ENCODE results near the gene FAM131B.

FAM131B gene

DNA sequence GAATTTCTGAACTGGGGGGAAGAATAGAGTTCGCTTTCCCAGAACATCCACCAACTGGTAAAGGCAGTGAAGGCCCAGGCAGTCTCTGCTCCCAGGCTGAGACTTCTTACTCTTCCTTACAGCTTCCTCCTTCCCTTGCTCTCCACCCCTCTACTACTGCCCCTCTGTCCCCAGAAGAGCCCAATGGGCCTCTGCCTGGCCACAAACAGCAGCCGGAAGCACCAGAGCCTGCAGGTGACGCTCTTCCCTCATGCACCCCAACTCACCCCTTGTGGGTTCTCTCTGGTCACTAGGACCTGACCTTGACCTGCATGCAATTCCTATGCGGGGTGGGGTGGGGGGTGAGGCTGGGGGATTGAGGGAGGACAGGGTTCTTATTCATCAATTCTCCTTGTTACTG is 16.5 kb downstream of the FAM131B start:
- H3K4me3 Mint-ChIP-seq, result no peak overlapping the region
- H3K9me3 Mint-ChIP-seq, result no peaks in the 10 kb centered on the region
- H3K27ac Mint-ChIP-seq, result no peak overlapping the region
- H3K36me3 Mint-ChIP-seq, result no peaks in the 10 kb centered on the region
- ATAC-seq (replicated peaks) (no peak), DNase-seq (no peak)
- peaks cover 37 to 41% of the 10 kb centered on the region in 2 donors for H3K27me3 Mint-ChIP-seq
- H3K4me1 Mint-ChIP-seq, result peaks cover 6 to 9% of the 10 kb centered on the region in 2 donors

DNA sequence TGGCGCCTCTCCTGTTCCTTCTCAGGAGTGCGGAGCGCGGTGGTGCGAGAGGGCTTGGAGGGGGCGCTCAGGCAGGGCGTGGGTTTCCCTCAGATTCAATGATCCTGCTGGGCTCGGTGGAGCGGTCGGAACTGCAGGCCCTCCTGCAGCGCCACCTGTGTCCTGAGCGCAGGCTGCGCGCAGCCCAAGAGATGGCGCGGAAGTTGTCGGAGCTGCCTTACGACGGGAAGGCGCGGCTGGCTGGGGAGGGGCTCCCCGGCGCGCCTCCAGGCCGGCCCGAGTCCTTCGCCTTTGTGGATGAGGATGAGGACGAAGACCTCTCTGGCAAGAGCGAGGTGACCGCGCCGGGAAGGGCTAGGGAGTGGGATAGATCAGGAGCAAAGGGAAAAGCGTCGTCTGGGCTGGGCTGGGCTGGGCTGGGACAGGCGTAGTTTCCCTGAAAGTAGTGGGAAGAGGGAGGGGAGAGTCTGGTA is 17.0 kb downstream of the FAM131B start:
- H3K36me3 Mint-ChIP-seq, result no peaks in the 10 kb centered on the region
- H3K4me3 Mint-ChIP-seq, result peak overlapping the region; percentile 64 to 72
- H3K4me1 Mint-ChIP-seq, result peaks cover 6 to 9% of the 10 kb centered on the region in 2 donors
- H3K9me3 Mint-ChIP-seq, result no peaks in the 10 kb centered on the region
- H3K27ac Mint-ChIP-seq, result peak overlapping the region; percentile 20
- DNase-seq (no peak), ATAC-seq (replicated peaks) (peak; percentile 94 to 95)
- peaks cover 37 to 43% of the 10 kb centered on the region in 2 donors for H3K27me3 Mint-ChIP-seq

DNA sequence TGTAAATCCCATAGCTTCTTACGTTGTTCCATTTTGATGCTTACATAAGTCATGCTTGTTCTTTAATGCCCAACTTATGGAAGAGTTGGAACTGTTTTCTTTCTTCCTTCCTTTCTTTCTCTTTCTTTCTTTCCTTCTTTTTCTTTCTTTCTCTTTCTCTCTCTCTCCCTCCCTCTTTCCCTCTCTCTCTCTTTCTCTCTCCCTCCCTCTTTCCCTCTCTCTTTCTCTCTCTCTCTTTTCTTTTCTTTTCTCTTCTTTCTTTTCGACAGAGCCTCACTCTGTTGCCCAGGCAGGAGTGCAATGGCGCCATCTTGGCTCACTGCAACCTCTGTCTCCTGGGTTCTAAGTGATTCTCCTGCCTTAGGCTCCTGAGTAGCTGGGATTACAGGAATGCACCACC is 18.9 kb downstream of the FAM131B start:
- Mint-ChIP-seq H3K4me3 (no peak overlapping the region), H3K36me3 (no peaks in the 10 kb centered on the region), H3K27ac (no peak overlapping the region), H3K4me1 (peaks cover 6 to 9% of the 10 kb centered on the region in 2 donors), H3K9me3 (no peaks in the 10 kb centered on the region), H3K27me3 (peaks cover 31 to 58% of the 10 kb centered on the region in 2 donors)
- ATAC-seq (replicated peaks) (no peak), DNase-seq (no peak)

DNA sequence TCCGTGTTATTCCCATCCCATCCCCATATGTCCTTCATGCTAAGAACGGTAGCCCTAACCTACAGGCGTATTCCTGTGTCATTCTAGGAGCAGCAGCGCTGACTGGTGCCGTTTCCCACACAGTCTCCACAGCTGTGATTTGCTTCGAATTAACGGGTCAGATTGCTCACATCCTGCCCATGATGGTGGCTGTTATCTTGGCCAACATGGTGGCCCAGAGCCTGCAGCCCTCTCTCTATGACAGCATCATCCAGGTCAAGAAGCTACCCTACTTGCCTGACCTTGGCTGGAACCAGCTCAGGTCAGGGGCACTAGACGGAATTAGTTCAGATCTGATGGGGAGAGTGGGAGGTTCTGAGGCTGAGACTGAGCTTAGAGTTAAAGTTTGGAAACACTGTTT is 20.7 kb downstream of the FAM131B start:
- DNase-seq, result no peak
- Mint-ChIP-seq H3K4me1 (peaks cover 6 to 9% of the 10 kb centered on the region in 2 donors), H3K9me3 (no peaks in the 10 kb centered on the region), H3K36me3 (no peaks in the 10 kb centered on the region), H3K27ac (no peak overlapping the region), H3K4me3 (no peak overlapping the region), H3K27me3 (peaks cover 33 to 58% of the 10 kb centered on the region in 2 donors)
- no peak for ATAC-seq (replicated peaks)

DNA sequence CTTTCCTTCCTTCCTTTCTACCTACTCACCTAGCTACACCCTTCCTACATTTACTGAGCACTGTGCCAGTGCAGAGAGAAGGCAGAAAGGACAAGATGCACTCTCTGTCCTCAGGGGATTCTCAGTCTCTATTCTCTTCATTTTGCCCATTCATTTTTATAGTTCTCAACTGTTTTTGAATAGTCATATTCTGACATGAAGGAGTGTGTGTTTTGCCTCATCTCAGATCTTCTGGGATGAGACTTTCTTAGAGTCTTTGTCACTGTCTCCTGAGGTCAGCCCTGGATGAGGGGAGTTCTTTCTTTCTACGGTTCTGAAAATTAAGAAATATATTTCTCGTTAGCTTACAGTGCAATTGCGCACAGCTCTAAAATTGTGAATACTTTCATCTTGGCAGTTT is 25.3 kb downstream of the FAM131B start:
- Mint-ChIP-seq H3K27ac (no peak overlapping the region), H3K4me1 (no peaks in the 10 kb centered on the region), H3K36me3 (no peaks in the 10 kb centered on the region), H3K9me3 (no peaks in the 10 kb centered on the region), H3K27me3 (peaks cover 15 to 43% of the 10 kb centered on the region in 2 donors), H3K4me3 (no peak overlapping the region)
- DNase-seq (no peak), ATAC-seq (replicated peaks) (no peak)

DNA sequence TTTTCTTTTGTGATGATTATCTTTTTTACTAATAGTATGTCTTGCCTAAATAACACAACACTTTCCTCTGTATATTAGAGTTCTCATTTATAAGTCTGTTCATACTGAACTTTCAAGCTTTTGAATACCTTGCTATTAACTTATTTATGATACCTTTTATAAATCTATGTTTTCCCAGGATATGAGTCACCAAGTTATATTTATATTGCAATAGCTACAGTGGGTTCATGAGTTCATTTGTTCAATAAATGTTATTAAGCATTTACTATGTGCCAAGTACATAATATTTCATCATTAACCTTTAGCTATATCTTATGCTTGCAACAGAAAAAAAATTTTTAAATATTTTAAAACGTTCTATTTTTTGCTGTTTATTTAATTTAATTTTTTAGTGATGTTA is 28.3 kb downstream of the FAM131B start:
- no peak overlapping the region for H3K4me3 Mint-ChIP-seq
- H3K27ac Mint-ChIP-seq, result no peak overlapping the region
- H3K4me1 Mint-ChIP-seq, result no peaks in the 10 kb centered on the region
- H3K36me3 Mint-ChIP-seq, result no peaks in the 10 kb centered on the region
- DNase-seq (no peak), ATAC-seq (replicated peaks) (no peak)
- H3K9me3 Mint-ChIP-seq, result no peaks in the 10 kb centered on the region
- H3K27me3 Mint-ChIP-seq, result peaks cover 15 to 25% of the 10 kb centered on the region in 2 donors

DNA sequence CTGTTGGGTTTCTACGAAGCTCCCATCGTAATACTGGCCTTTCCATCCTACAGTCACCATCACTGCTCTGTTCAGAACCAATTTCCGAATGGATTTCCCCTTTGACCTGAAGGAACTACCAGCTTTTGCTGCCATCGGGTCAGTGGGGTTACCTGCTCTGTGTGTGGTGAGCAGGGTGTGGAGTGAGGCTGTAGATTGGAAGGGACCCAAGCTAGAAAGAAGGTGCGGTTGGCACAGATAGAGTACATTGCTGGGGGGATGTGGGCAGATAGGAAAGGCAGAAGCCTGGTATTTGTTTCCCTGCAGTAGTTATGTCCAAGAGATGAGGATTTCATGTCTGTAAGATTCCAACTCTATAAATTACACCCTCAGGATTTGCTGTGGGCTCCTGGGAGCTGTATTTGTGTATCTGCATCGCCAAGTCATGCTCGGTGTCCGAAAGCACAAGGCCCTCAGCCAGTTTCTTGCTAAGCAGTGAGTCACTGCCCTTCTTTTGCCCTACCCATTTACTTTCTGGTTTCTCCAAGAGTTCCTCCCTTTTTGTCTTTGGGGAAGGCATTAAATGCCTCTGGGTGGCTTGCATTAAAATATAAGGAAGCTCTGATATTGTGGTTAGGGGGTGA is 31.2 kb downstream of the FAM131B start:
- no peaks in the 10 kb centered on the region for H3K9me3 Mint-ChIP-seq
- H3K4me3 Mint-ChIP-seq, result no peak overlapping the region
- H3K27ac Mint-ChIP-seq, result no peak overlapping the region
- DNase-seq (no peak), ATAC-seq (replicated peaks) (no peak)
- H3K4me1 Mint-ChIP-seq, result peaks cover 7% of the 10 kb centered on the region in 2 donors
- H3K27me3 Mint-ChIP-seq, result peaks cover 5 to 14% of the 10 kb centered on the region in 2 donors
- no peaks in the 10 kb centered on the region for H3K36me3 Mint-ChIP-seq

DNA sequence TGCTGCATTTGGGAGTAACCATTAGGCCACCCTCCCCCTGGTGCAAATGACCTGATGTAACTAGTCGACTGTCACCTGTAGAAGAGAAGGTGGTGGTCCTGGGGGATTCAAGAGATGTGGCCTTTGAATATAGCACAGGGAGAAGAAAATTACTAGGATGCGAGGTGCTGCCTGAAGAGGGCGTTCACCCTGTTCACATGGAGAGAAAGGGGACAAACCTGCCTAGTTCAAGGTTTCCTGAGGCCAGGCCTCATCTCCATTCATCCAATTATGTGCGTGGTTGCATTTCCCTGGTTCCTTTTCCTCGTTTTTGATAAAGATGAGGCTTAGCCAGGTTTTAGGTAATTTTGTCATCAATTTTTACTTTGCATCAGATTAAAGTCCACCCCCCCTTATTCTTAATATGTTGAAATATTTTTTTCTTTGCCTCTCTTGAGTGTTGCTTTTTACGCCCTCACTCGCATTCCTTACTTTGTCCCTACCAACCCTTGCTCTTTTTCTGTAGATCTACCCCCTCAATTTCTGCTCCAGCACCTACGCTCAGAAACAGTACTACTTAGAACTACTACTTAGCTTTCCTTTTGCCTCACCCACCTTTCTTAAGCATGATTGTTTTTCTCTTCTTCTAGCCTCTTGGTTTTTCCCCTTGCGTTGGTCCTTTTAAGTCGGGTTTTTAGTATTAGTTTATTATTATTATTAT is 32.9 kb downstream of the FAM131B start:
- Mint-ChIP-seq H3K4me1 (peaks cover 7 to 14% of the 10 kb centered on the region in 2 donors), H3K27ac (no peak overlapping the region), H3K4me3 (no peak overlapping the region), H3K27me3 (peaks cover 0 to 6% of the 10 kb centered on the region in 2 donors), H3K36me3 (no peaks in the 10 kb centered on the region), H3K9me3 (no peaks in the 10 kb centered on the region)
- DNase-seq, result no peak
- ATAC-seq (replicated peaks), result no peak

DNA sequence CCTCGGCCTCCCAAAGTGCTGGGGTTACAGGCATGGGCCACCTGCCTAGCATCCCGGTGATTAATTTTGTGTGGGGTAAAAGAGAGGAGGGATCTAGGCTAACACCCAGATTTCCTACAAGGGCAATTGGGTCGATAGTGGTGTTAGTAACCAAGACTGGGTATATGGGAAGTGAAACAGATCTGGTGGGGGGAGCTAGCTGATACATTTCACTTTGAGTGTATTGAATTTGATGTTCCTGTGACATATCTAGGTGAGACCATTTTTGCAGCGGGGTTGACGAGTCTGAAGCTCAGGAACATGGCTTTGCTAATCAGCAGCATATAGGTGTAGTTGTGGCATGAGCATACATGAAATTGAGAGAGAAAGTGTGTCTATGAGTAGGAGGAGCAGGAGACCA is 34.6 kb downstream of the FAM131B start:
- DNase-seq (no peak), ATAC-seq (replicated peaks) (peak; percentile 76 to 78)
- Mint-ChIP-seq H3K4me1 (peaks cover 7 to 14% of the 10 kb centered on the region in 2 donors), H3K36me3 (no peaks in the 10 kb centered on the region), H3K4me3 (no peak overlapping the region), H3K27me3 (no peaks in the 10 kb centered on the region), H3K27ac (no peak overlapping the region), H3K9me3 (no peaks in the 10 kb centered on the region)

DNA sequence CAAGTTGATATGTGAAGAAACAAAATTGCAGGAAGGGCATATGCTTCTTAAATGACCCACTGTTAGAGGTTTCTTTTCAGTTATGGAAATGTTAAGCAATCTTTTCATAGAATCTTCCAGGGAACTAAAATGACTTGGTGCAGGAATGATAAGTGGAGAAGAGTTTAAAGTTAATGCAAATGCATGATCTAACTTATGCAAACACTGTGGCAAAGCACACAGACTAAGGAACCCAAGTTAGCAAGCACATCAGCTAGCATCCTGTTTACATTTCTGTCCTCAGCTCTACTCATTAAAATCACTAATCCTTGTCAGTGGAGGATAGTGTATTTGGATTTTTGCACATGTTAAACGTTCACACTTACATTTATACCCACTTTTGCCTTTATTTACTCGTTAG is 37.3 kb downstream of the FAM131B start:
- DNase-seq (no peak), ATAC-seq (replicated peaks) (no peak)
- Mint-ChIP-seq H3K4me3 (no peak overlapping the region), H3K27ac (no peak overlapping the region), H3K36me3 (no peaks in the 10 kb centered on the region), H3K4me1 (peaks cover 7 to 14% of the 10 kb centered on the region in 2 donors), H3K9me3 (no peaks in the 10 kb centered on the region), H3K27me3 (no peaks in the 10 kb centered on the region)

DNA sequence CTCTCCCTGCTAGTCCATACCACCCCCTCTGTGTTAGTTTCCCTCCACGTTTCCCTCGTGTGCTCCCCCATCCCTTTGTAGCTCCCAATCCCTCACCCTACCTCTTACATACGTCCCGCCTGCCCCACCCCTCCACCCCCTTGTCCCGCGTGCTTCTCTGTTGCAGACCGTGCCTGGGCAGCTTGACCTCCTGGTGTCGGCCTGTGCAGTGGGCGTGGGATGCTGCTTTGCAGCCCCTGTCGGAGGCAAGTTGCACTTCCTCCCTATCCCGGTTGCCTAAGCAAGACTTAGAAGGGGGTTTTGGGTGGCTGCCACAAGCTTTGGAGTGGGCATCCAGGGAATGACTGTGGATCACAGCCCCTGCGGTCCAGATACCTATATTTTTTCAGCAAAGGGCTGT is 38.9 kb downstream of the FAM131B start:
- H3K27ac Mint-ChIP-seq, result no peak overlapping the region
- H3K4me3 Mint-ChIP-seq, result no peak overlapping the region
- H3K9me3 Mint-ChIP-seq, result no peaks in the 10 kb centered on the region
- no peak for DNase-seq
- no peaks in the 10 kb centered on the region for H3K36me3 Mint-ChIP-seq
- peaks cover 7 to 14% of the 10 kb centered on the region in 2 donors for H3K4me1 Mint-ChIP-seq
- no peak for ATAC-seq (replicated peaks)
- peaks cover 0 to 5% of the 10 kb centered on the region in 2 donors for H3K27me3 Mint-ChIP-seq

DNA sequence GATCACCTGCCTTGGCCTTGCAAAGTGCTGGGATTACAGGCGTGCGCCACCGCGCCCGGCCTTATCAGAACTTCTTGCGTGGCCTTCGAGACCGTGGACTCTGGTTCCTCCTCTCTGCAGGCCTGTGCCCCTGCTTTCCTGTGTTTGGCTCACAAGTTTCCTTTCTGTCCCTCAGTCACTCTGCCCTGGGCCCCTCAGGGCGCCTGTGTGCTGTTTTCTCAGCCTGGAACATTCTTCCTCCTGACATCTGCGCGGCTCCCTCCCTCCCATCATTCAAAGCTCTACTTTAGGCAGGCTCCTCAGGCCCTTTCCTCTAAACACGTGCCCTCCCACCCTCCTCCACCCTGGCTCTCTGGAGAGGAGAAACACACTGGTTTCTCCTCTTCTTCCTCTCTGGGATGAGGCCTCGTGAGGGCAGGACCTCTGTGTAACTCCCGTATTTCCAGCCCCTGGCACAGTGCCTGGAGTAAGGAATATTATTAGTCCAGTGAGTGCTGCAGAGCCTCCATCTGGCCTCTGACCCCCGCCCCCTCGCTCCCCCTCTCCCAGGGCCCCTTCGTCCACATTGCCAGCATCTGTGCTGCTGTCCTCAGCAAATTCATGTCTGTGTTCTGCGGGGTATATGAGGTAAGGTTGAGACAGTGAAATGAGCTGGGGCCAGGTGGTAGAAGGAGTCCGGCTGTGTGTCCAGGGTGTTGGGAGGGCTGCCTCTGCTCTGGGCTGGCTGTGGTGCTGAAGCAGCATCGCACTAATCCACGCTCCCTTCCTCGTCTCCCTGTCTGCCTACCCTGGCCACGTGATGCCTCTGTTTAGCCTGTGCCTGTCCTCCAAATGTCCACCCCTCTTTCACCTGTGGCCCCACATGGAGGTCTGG is 39.5 kb downstream of the FAM131B start:
- Mint-ChIP-seq H3K27ac (no peak overlapping the region), H3K4me3 (no peak overlapping the region), H3K27me3 (peaks cover 0 to 5% of the 10 kb centered on the region in 2 donors), H3K9me3 (no peaks in the 10 kb centered on the region), H3K36me3 (no peaks in the 10 kb centered on the region), H3K4me1 (peaks cover 4 to 13% of the 10 kb centered on the region in 2 donors)
- no peak for DNase-seq
- no peak for ATAC-seq (replicated peaks)

DNA sequence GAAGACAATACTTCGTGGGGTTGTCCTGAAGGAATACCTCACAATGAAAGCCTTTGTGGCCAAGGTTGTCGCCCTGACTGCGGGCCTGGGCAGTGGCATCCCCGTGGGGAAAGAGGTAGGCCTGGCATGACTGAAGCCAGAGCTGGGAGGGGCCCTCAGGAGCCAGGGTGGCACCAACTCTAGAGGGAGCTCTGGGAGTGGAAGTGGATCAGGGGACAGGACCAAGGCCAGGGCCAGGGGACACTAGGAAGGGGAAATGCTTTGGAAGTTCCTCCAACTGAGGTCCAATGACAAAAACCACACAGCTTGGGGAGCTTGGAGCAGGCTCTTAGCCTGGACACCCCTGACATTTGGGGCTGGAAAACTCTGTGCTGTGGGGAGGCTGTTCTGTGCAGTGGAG is 40.8 kb downstream of the FAM131B start:
- peaks cover 0 to 10% of the 10 kb centered on the region in 2 donors for H3K4me1 Mint-ChIP-seq
- H3K27ac Mint-ChIP-seq, result no peak overlapping the region
- DNase-seq (no peak), ATAC-seq (replicated peaks) (no peak)
- H3K27me3 Mint-ChIP-seq, result peaks cover 0 to 5% of the 10 kb centered on the region in 2 donors
- H3K4me3 Mint-ChIP-seq, result no peak overlapping the region
- no peaks in the 10 kb centered on the region for H3K9me3 Mint-ChIP-seq
- no peaks in the 10 kb centered on the region for H3K36me3 Mint-ChIP-seq

DNA sequence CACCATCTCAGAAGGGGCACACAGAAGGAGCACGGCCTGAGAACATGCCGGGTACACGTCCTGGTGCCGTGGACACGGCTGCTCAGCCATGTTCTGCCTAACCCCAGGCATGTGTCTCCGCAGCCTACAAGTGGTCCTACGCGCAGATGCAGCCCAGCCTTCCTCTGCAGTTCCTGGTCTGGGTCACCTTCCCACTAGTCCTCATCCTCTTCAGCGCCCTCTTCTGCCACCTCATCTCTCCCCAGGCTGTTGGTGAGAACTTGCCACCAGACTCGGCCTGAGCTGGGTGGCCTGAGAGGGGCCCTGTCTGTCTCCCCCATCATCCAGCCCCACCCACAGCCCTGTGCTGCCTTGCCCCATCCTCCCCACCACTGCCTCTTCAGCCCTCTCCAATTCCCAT is 41.3 kb downstream of the FAM131B start:
- ATAC-seq (replicated peaks) (no peak), DNase-seq (no peak)
- Mint-ChIP-seq H3K27ac (no peak overlapping the region), H3K36me3 (no peaks in the 10 kb centered on the region), H3K4me1 (peaks cover 0 to 7% of the 10 kb centered on the region in 2 donors), H3K9me3 (no peaks in the 10 kb centered on the region), H3K27me3 (peaks cover 0 to 5% of the 10 kb centered on the region in 2 donors), H3K4me3 (no peak overlapping the region)
